GM18867 (cell line): Measurements from ENCODE around the gene PDXK.

ENCODE experiments used
- ATAC-seq: cut with Tn5 transposase; IDR thresholded peaks from one replicate; pipeline ENCODE4 v1.9.1; 2021; ENCODE audit warnings: mild to moderate bottlenecking, moderate library complexity; ENCODE audit not compliant: unreplicated experiment

PDXK gene

DNA sequence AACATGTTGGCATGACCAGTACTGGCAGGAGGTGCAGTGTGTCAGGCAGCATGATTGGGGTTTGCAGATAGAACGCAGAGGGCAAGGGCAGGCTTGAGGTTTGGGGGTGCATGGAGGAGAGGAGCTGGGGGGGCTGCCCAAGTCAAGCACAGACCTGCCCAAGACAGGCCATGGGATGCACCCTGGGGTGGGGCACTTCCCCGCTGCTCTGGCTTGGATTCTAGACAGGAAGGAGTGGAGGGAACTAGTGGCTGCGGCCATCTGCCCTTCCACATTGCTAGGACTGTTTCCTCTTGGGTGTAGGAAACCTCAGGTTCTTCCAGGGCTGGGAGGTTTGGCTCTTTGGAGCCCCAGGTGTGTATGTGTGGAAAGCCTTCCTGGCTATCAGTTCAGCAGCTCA, 3.0 kb downstream of the PDXK start:
- ATAC-seq: no peak

GRCh38 chr21:43723648-43724047, 4.7 kb downstream of the PDXK start:
- ATAC-seq: no peak

DNA sequence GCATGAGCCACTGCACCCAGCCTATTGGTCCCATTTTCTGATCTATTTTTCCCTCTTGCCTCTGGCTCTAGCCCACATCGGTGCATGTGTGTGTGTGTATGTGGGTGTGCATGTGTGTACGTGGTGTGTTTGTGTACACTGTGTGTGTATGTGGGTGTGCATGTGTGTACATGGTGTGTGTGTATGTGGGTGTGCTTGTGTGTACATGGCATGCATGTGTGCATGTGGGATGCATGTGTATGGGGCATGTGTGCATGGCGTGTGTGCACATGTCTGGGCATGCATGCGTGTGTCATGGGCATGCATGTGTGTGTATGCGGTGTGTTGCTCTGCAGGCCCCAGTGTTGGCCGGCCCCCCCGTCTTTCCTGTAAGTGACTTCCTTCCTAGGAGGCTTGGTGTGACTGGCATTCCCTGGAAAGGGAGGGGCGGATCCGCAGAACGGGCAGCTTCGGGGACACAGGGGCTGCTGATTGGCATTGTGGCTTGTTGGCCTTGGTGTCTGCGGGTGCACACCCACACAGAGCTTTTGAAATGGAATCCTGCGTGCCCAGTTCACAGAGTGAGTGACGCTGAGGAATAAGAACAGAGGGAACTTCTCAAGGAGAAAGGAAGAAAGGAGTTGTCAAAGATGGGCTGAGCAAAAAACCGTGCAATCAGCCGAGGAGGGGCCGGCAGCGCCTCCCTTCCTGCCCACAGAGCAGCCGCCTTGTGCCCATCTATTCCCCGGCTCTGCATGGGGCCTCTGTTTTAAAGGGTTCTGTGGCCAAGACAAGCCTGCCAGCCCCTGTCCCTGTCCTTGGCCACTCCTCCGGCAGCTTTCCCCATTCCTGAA, 8.0 kb downstream of the PDXK start:
- ATAC-seq: no peak

DNA sequence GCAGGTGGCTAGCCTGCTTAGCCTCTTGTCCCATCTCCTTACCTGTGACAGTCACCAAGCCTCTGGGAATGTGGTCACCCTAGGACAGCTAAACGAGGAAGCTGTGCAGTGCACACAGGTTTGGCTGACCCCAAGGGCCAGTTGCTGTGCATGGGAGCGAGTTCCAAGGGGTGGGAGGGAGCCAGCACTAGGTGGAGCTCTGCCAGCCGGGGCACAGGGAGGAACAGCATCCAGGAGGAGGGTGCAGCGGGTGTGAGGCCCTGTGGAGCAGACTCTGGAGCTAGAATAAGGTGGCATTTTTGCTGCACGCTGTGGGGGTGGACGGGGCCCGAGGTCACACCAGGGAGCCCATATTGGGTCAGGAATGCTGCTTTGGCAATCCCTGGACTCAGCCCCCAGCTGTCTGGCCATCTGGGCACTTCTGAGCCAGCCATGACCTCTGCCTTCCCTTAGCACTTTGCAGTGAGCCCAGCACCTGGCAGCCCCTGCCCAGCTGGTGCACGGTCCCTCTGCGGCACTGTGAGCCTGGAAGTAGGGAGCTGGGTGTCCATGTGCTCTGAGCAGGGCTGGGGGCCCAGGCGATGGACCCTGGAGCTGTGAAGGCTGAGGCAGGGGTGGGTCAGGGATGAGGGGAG, 8.7 kb downstream of the PDXK start:
- no peak for ATAC-seq

GRCh38 chr21:43728154-43728466, 9.2 kb downstream of the PDXK start:
- ATAC-seq: no peak

DNA sequence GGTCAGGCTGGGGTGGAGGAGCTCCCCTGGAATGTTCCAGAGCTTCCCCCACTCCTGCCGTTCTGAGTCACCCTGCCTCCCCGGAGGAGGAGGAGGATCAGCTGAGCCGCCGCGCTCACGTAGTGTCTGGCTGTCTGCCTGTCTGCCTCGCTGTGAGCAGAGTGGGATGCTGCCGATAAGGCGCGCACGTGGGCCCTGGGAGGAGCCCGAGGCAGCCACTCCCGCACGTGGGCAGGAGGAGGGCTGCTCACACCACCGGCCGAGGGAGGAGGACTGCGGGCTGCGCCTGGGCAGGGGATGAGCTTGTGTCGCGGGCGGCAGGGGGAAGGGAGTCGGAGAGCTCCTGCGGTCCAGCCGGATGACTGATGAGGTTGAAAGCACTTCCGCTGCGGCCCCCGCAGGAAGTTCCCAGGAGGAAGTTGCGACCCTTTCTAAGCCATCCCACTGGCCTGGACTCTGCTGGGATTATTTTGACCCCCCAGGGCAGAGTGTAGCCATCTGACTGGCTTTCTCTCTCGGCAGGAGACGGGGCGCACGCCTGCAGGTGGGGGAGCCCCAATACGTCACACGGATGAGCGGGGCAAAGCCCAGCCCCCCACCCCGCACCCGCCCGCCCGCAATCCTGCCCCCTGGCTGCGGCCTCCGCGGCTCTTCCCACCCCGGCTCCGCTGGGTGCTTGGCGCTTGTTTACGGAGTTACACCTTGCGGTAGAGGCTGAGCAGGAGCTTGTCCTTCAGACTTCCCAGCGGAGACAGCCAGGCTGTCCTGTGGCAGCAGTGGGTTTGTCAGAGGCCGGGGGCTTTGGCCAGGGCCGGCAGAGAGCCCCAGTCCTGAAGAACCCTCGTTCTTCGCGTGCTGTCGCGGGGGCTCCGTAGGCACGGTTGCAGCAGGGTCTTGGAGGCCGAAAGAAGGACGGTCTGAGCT, 9.8 kb downstream of the PDXK start:
- ATAC-seq: peak; percentile 72

GRCh38 chr21:43731476-43731875, 12.5 kb downstream of the PDXK start:
- ATAC-seq: no peak

DNA sequence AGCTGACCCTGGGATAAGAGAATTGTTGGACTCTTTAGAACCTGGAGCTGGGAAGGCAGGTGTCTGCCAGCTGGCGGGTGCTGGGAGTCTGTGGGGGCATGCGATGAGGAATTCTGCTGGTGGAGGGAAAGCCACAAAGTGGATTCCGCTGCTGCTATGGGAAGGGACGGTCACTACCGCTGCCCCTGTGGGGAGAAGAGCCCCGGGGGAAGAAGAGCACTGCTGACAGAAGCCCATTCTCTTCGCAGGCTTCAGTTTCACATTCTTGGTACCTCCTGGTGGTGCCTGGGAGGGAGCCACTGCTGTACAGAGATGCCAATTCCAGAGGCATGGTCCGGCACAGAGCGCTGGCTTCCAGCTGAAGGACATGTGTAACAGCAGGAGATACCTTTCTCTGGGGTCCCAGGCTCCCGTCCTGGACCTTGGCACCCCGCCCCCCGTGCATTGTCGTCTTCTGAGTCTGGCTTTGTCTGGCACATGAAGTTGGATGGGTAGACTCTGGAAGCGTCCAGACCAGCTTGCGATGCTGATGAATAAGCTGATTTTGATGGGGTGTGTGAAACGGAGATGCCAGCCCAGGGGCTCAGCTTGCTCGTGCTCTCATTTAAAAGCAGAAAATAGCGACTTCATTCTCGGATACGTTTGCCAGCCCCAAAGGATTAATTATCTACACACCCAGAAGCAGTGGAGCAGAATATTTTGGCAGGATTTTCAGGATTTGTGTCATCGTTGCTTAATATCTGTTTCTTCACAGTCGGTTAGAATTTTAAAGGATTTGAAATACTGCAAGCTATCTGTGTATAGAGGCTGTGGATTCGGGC, 13.2 kb downstream of the PDXK start:
- ATAC-seq: no peak

GRCh38 chr21:43733060-43733459, 14.1 kb downstream of the PDXK start:
- no peak for ATAC-seq

DNA sequence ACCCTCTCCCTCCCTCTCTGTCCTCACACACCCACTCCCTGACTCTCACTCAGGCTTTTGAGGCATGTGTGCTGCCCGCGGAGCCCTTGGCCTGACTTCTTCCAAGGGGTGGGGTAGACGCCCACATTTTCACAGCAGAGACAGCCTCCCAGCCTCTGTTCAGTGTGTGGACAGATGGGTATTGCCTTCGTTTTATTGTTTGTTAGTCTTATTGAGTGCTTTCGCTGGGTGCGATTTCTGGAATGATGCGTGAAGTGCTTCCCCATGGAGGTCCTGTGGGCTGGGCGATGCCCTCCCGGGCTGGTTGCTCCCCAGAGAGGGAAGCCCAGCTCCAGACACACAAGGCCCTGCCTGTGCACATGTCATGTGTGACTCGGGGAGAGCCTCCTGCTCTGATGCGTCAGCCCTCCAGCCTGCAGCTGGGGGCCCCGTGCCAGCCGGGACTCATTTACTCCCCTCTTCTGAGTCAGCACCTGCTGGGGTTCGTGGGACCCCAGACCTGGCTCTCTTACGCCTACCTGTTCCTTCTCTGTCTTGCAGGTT, 14.7 kb downstream of the PDXK start:
- no peak for ATAC-seq

- no peak for ATAC-seq
These were observed 15.4 kb downstream of the PDXK start for GRCh38 chr21:43734131-43734927.

DNA sequence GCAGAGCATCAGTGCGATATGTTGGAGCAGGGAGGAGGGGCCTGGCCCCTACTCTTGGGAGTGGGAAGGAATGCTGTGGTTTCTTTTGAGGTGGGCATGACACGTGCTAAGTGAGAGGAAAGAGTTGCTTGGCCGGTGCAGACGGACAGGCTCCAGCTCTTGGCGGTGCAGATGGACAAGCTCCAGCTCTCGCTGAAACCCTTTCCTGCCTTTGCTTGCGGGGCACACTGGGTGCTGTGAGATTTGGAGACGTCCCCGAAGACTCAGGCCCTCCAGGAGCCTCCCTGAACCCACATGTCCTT, 15.9 kb downstream of the PDXK start:
- ATAC-seq: no peak

DNA sequence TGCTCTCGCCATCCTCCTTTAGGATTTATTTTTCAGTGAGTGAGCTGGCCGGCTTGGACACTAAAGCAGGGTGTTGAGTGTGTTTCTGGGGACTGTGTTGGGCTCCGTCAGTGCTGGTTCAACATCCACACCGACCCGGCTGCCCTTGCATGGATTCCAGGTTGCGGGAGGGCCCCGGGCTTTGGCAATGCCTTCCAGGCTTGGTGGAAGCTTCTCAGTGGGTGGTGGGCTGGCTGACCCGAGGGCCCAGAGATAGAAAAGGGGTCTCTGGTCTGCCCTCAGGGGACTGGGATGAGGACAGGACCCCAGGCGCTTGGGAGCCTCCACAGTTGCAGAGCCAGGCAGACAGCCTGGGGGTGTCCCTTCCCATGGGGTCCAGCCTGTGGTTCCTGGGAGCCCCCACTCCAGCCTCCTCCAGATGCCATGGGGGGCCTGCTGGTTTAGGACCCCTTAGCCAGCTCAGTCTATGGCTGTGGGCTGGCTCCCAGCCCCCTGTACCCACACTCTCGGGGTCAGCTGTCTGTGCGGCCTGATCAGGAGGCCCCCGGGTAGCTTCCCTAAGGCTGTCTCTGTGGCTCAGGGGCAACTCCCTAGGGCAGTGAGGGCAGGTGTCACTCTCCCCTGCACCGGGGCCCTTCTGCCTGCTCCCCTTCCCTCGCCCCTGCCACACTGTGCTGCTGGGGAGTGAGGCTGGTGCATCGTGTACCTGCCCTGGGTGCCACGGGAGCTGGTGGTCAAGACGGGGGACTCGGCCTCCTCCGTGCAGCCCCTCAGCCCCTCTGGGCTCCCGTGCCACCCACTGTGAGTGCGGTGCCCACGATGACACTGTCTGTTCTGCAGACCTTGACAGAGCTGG, 16.5 kb downstream of the PDXK start:
- ATAC-seq: no peak

DNA sequence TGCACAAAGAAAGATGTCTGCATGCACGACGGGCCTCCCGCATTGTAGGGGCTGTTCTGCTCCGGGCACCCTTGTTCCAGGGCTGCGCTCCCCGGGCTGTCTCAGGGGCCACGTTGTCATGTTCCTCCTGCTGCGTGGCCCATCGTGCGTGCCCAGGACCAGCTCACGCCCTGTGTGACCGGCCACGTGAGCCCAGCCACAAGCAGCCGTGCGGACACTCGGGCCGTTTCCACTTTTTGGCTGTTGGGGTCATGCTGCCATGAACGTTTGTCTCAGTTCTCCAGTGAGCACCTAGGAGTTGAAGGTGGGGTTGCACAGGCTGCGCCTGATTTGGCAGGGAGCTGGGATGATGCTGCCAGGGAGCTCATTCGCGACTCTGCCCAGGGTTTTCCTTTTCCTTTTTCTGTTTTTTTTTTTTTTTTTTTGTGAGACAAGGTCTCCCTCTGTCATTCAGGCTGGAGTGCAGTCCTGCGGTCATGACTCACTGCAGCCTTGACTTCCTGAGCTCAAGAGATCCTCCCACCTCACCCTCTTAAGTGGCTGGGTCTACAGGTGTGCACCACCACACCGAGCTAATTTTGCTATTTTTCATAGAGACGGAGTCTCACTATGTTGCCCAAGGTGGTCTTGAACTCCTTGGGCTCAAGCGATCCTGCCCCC, 17.4 kb downstream of the PDXK start:
- no peak for ATAC-seq

GRCh38 chr21:43737158-43737950, 18.4 kb downstream of the PDXK start:
- no peak for ATAC-seq

GRCh38 chr21:43739621-43740435, 20.9 kb downstream of the PDXK start:
- no peak for ATAC-seq
